SK-MEL-5 (cell line): ENCODE data around the gene VSIR. TPM values are rescaled to one million over a fixed set of nuclear protein-coding genes. Genes with fewer than 3 reads are reported as not detected.

Source experiments
- DNase-seq: peaks from one replicate; pipeline ENCODE4 v3.0.0-alpha.2; 2016; ENCODE audit warnings: low read depth, low spot score
- in situ Hi-C: cut with HindIII; loops from 2 replicates; pipeline ENCODE4 v1.10.0; 2016; ENCODE audit warnings: low sequenced_read_pairs, high pct_unique_total_duplicates, low pct_unique_long_range_greater_than_20kb
- total RNA-seq: library from RNA; depleted of rRNA; stranded (reverse); fragments of >200 nt; shearing (Covaris generic); gene quantifications from 2 replicates; pipeline ENCODE4 v1.2.3, GENCODE V29; 2014

The VSIR gene
- total RNA-seq, 1 experiment from 2014 or later = 0.40 TPM

GRCh38 chr10:71771821-71772617, 1.3 kb downstream of the VSIR start:
- in situ Hi-C loops = no loop called here
- no peak for DNase-seq

- in situ Hi-C loops = no loop called here
- no peak for DNase-seq
Measured at GRCh38 chr10:71771204-71771603, 2.1 kb downstream of the VSIR start.

DNA sequence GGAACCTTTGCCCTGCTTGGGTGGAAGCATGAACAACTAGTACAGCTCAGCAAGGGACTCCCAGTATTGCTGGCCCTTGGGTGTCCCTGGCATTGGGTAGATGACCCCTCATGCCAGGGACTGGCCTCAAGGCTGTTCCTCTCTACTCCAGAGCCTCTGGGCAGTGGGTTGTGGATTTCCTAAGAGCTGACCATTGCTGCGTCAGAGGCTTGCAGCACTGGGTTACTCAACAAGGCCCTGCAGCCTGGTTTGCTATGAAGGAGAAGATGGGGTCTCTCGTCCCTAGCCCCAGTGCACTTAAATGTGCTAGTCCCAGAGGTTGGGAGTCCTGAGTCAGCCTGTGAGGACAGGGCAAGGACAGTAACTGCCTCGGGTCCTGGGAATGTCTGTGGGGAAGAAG, 2.5 kb downstream of the VSIR start:
- no peak for DNase-seq
- in situ Hi-C loops = no loop called here

DNA sequence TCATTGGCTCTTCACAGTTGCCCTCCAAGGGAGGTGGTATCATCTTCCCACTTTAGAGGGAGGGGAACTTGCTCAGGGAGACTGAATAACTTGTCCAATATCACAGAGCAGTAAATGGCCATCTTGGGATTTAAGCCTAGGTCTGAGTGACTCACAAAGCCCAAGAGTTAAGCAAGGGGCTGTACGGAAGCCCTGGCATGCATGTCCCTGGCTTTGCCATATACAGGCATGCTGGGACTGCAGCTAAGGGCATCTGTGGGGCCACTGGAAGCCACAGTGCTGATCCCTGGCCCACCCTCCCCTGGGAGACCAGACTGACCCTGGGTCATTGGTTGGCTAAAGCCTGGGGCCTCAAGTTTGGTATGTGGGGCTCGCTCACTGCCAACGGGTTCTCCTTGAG, 3.1 kb downstream of the VSIR start:
- in situ Hi-C loops = no loop called here

GRCh38 chr10:71769279-71769823, 4.0 kb downstream of the VSIR start:
- DNase-seq = no peak
- in situ Hi-C loops = no loop called here

More for the DNA sequence above, 3.1 kb downstream of the VSIR start:
- DNase-seq = no peak

GRCh38 chr10:71767420-71768035, 5.8 kb downstream of the VSIR start:
- in situ Hi-C loops = no loop called here
- DNase-seq = peak; percentile 12

DNA sequence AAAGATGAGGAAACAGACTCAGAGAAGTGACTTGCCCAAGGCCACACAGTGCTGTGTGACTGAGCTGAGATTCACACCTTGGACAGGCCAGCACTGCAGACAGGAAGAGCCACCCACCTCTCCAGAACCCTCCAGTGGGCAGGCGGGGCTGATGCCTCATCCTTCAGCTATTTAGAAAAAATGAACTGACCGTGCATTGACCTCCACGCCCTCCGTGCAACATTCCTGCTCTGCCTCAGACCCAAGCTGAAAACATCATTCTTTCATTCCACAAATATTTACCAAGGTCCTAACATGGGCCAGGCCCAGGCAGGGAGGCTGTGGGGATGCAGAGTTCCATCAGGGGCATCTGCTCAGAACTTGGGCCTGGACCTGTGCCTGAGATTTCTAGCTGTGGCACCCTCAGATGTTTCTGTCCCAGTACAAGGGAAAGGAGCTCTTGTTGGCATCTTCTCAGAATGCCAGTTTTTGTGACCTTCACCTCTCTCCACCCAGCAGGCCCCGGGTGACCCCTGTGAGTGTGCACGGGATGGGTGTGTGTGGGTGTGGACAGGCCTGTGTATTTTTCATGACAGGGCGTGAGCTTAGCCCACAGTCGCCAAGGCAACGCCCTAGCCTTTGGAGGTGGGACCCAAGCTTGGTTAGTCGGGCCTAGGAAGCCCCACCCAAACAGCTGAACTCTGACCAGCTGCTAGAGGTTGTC, 6.5 kb downstream of the VSIR start:
- in situ Hi-C loops = no loop called here
- no peak for DNase-seq

GRCh38 chr10:71765906-71766716, 7.2 kb downstream of the VSIR start:
- in situ Hi-C loops = no loop called here
- DNase-seq = no peak

DNA sequence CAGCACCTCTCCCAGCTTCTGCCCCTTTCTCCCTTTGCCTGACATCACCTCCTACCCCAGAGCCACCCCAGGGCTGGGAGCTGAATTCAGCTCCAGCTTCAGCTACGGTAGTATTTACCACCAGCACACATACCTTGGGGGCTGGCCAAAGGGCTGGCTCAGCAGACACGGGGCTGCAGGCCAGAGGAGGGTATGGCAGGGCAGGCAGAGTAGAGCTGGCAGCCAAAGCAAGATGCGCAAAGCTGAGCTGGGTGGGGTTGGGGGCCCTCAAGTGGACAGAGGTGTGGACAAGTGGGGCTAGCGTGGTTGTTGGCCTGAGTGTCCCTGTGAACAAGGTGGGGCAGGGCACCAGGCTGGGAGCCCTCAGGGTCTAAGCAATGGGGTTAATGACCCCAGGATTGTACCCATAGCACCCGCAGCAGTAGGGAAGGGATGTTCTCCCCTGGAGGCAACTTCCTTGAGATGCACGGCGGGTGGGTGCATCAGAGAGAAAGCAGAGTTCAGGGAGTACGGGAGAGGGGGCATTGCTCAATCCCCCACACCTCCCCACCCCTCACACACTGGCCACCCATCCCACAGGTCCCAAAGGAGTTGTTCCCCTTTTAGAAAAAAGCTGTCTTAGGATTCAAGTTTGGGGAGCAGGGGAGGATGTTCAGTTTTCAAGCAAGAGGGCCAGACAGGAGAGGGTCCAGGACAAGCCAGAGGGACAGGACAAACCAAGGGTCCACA, 8.0 kb downstream of the VSIR start:
- no peak for DNase-seq
- in situ Hi-C loops = no loop called here

- DNase-seq = no peak
- in situ Hi-C loops = no loop called here
Measured at GRCh38 chr10:71763352-71764127, 9.8 kb downstream of the VSIR start.

GRCh38 chr10:71762324-71762723, 11.0 kb downstream of the VSIR start:
- in situ Hi-C loops = no loop called here
- DNase-seq = no peak

DNA sequence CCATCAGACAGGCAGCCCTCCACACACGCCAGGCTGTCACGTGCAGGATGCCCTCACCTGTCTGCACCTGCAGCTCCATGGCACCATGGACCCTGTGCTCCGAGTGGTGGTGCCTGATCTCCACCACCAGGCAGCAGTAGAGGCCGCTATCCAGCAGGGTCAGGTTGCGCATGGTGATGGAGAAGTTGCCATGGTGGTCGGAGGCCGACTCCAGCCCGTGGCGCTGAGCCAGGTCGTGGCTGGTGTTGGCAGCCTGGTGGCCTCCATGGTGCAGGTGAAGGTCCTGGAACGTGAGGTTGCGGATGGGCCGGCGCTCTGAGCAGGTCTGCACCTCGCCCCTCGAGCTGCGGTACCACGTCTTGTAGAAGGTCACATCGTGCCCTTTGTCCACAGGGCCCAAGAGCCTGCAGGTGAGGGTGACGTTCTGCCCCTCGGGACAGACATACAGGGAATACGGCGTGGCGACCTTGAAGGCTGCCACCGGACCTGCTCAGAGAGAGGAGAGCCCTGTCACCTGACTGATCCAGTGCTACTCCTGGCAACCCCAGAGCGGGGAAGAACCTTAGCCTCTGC, 11.7 kb downstream of the VSIR start:
- in situ Hi-C loops = no loop called here
- DNase-seq = no peak

GRCh38 chr10:71761105-71761511, 12.2 kb downstream of the VSIR start:
- in situ Hi-C loops = no loop called here
- DNase-seq = no peak

DNA sequence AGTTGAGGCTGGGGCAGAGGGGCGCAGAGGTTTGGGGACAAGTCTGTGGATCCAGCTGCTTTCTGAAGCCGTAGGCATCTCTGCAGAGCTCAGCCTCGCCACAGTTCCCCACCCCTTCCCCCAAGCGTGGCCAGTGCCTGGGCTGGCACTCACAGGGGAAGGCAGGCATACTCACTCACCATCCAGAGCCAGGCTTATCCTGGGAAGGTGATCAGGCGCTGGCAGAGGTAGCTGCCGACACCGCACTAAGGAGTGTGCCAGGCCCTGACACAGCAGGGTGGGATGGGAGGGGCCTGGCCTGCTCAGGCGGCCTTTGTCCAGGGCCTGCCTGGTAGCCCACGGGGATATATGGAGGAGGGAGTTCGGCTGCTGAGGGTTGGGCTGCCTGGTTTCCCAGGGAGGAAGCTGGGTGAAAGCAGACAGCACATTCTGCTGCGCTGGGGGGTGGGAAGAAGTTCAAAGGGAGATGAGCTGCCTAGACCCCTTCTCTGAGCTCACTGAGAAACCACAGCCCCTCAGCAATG, 15.9 kb downstream of the VSIR start:
- DNase-seq = no peak
- in situ Hi-C loops = no loop called here

- no peak for DNase-seq
- in situ Hi-C loops = no loop called here
Measured at GRCh38 chr10:71756311-71757191, 16.8 kb downstream of the VSIR start.
